ENCODE measurements around the gene TTLL1. TPM values are rescaled to one million over a fixed set of nuclear protein-coding genes. Genes with fewer than 3 reads are reported as not detected.

TTLL1 gene
- total RNA-seq, 1 experiment from 2014 or later: 4.6 TPM

DNA sequence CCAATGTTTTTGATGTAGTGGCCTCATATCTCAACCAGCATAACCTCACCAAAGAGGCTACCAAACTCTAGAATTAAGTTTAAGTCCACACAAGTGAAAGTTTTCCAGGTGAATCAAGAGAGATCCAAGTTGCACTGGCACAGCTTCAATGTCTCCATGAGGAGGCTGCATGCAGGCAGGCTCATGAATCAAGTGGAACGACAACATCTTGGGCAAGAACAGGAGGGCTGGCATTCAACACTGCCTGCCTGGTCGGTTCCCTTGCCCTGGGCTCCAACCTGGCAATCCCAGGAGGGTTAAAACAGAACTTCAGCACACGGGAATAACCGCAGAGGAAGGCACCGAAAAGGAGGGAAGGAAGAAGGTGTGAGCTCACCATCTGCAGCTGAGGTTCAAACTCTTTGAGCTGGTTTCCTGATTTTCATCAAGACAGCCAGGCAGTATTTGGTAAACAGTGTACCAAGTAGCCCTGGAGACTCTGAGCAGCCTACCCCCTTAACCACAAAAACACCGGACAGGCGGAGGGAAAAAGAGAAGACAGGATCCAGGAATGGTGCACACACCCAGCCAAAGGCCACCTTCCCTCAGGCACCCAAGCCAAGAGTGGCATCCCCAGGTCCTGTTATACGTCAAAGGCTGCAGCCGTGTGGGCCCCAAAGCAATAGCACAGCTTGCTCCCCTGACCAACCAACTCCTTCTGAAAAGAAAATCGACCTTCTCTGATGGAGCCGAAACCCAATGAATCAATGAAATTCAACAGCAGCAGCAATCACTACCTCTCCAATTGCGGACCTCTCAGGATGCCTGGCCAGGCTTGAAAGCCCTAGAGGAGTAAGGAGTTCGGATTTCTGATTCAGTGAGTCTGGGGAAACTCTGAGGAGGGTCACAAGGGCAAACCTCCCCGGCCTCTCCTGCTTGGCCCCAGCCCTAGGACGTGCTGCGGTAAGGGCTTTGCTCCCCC, 75.6 kb downstream of the TTLL1 start:
- no peak for ATAC-seq
- no peak for DNase-seq (ENCODE audit: low read depth, low spot score)
- H3K27me3 ChIP-seq (ENCODE audit: control insufficient read depth, insufficient read depth, low read length): no peaks in the 10 kb centered on the region
- in situ Hi-C loops (cut with HindIII; ENCODE audit: low pct_unique_long_range_greater_than_20kb, low sequenced_read_pairs): no loop called here
- TF ChIP-seq POLR2AphosphoS5 (IDR thresholded peaks at IDR 0.05; ENCODE audit: low read depth, low read length) (no peak), SIN3A (IDR thresholded peaks at IDR 0.05; ENCODE audit: borderline replicate concordance, insufficient read depth, low read depth, low read length) (no peak), TCF7L2 (IDR thresholded peaks at IDR 0.05; ENCODE audit: low read depth, low read length) (peak; percentile 82)
- TF ChIP-seq, protein P1, sequence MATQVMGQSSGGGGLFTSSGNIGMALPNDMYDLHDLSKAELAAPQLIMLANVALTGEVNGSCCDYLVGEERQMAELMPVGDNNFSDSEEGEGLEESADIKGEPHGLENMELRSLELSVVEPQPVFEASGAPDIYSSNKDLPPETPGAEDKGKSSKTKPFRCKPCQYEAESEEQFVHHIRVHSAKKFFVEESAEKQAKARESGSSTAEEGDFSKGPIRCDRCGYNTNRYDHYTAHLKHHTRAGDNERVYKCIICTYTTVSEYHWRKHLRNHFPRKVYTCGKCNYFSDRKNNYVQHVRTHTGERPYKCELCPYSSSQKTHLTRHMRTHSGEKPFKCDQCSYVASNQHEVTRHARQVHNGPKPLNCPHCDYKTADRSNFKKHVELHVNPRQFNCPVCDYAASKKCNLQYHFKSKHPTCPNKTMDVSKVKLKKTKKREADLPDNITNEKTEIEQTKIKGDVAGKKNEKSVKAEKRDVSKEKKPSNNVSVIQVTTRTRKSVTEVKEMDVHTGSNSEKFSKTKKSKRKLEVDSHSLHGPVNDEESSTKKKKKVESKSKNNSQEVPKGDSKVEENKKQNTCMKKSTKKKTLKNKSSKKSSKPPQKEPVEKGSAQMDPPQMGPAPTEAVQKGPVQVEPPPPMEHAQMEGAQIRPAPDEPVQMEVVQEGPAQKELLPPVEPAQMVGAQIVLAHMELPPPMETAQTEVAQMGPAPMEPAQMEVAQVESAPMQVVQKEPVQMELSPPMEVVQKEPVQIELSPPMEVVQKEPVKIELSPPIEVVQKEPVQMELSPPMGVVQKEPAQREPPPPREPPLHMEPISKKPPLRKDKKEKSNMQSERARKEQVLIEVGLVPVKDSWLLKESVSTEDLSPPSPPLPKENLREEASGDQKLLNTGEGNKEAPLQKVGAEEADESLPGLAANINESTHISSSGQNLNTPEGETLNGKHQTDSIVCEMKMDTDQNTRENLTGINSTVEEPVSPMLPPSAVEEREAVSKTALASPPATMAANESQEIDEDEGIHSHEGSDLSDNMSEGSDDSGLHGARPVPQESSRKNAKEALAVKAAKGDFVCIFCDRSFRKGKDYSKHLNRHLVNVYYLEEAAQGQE (IDR thresholded peaks at IDR 0.05; ENCODE audit: insufficient read depth in 1 of 2, low read depth in 2 of 2, low read length in 1 of 2): no peak
- TF ChIP-seq, protein P2, sequence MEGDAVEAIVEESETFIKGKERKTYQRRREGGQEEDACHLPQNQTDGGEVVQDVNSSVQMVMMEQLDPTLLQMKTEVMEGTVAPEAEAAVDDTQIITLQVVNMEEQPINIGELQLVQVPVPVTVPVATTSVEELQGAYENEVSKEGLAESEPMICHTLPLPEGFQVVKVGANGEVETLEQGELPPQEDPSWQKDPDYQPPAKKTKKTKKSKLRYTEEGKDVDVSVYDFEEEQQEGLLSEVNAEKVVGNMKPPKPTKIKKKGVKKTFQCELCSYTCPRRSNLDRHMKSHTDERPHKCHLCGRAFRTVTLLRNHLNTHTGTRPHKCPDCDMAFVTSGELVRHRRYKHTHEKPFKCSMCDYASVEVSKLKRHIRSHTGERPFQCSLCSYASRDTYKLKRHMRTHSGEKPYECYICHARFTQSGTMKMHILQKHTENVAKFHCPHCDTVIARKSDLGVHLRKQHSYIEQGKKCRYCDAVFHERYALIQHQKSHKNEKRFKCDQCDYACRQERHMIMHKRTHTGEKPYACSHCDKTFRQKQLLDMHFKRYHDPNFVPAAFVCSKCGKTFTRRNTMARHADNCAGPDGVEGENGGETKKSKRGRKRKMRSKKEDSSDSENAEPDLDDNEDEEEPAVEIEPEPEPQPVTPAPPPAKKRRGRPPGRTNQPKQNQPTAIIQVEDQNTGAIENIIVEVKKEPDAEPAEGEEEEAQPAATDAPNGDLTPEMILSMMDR (IDR thresholded peaks at IDR 0.05): no peak
- peak overlapping the region; percentile 59 to 73 for H3K4me3 ChIP-seq (ENCODE audit: low read depth in 2 of 2, low read length in 2 of 2)
- BruUV-seq (replicated peaks): TSS peak; percentile 70
- no peaks in the 10 kb centered on the region for H3K36me3 ChIP-seq (ENCODE audit: control insufficient read depth, insufficient read depth, low read length)
- H3K27ac ChIP-seq (ENCODE audit: low read length): peak overlapping the region; percentile 23; the same call in 1 of the 2 replicates
- peaks cover 28% of the 10 kb centered on the region for H3K4me1 ChIP-seq (ENCODE audit: control insufficient read depth, insufficient read depth, low read length)
- no peaks in the 10 kb centered on the region for H3K9me3 ChIP-seq (ENCODE audit: control insufficient read depth, insufficient read depth, low read depth, low read length)
- intact Hi-C loops (cut with micrococcal nuclease; ENCODE audit: unreplicated experiment): no loop called here
- CTCF ChIA-PET: interaction anchor here (0.5 to 0.6 kb wide), 2 partner anchors 131 to 158 kb away, joined by 3 read pairs; no protein-coding TSS in a partner anchor
- POLR2A ChIA-PET: no interaction called here

DNA sequence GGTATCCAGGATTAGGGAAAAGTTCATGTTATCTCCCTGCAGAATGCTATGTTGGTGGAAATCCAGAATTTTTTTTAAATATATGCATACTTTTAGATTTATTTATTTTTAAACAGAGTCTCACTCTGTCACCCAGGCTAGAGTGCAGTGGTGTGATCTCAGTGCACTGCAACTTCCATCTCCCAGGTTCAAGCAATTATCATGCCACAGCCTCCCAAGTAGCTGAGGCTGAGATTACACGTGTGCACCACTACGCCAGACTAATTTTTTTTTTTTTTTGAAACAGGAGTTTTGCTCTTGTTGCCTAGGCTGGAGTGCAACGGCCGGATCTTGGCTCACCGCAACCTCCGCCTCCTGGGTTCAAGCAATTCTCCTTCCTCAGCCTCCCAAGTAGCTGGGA, 76.8 kb downstream of the TTLL1 start:
- POLR2A ChIA-PET: interaction anchor here (0.6 to 0.7 kb wide), 2 partner anchors 65 kb away, joined by 3 read pairs; no protein-coding TSS in a partner anchor
- CTCF ChIA-PET: no interaction called here
- no peak overlapping the region for H3K4me3 ChIP-seq (ENCODE audit: low read depth in 2 of 2, low read length in 2 of 2)
- TF ChIP-seq SIN3A (IDR thresholded peaks at IDR 0.05; ENCODE audit: borderline replicate concordance, insufficient read depth, low read depth, low read length) (no peak), TCF7L2 (IDR thresholded peaks at IDR 0.05; ENCODE audit: low read depth, low read length) (no peak), POLR2AphosphoS5 (IDR thresholded peaks at IDR 0.05; ENCODE audit: low read depth, low read length) (no peak)
- TF ChIP-seq, protein P2 (IDR thresholded peaks at IDR 0.05): no peak
- TF ChIP-seq, protein P1 (IDR thresholded peaks at IDR 0.05; ENCODE audit: insufficient read depth in 1 of 2, low read depth in 2 of 2, low read length in 1 of 2): no peak
- H3K4me1 ChIP-seq (ENCODE audit: control insufficient read depth, insufficient read depth, low read length): peaks cover 23% of the 10 kb centered on the region
- H3K9me3 ChIP-seq (ENCODE audit: control insufficient read depth, insufficient read depth, low read depth, low read length): no peaks in the 10 kb centered on the region
- no peak overlapping the region for H3K27ac ChIP-seq (ENCODE audit: low read length)
- no peaks in the 10 kb centered on the region for H3K36me3 ChIP-seq (ENCODE audit: control insufficient read depth, insufficient read depth, low read length)
- in situ Hi-C loops (cut with HindIII; ENCODE audit: low pct_unique_long_range_greater_than_20kb, low sequenced_read_pairs): no loop called here
- intact Hi-C loops (cut with micrococcal nuclease; ENCODE audit: unreplicated experiment): no loop called here
- ATAC-seq: no peak
- no peak for DNase-seq (ENCODE audit: low read depth, low spot score)
- no TSS peak for BruUV-seq (replicated peaks)
- no peaks in the 10 kb centered on the region for H3K27me3 ChIP-seq (ENCODE audit: control insufficient read depth, insufficient read depth, low read length)

Measured in Panc1 (cell line).